Germinal center (tissue), 1 donor: ENCODE data around the gene SOX15.

ENCODE experiments used
- DNase-seq: peaks from one replicate; pipeline ENCODE4 v3.0.0; 2012; ENCODE audit warnings: mixed read lengths, low spot score

The SOX15 gene

DNA sequence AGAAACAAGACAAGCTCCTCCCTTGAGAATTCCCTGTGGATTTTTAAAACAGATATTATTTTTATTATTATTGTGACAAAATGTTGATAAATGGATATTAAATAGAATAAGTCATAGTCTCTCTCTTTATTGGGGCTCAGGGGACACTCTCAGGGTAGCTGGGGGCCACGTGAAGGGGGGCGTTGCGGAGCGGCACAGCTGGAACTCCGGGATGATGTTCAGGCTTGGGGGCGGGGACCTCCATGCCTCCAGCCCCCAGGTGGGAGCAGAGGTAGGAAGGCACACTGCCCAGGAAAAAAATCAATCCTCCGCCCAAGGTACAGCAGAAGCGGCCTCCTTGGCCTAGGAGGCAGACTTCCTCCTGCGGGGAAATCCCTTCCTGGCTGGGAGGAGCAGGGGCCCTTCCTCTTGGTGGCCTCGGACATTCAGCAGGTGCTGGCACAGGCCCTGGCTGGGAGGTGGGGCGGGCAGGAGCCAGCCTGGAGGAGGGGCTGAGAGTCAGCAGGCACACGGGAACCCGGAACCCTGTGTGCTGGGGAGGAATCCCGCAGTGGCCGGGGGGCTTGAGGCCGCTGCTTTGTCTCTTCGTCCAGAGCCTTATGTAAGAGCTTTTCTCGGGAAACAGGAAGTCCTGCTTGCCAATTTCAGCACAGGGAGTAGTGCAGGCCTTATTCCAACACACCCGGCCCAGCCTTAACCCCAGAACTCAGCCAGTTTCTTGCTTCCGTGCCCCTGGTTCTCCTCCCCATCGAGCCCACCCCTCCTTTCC lies 31.9 kb downstream of the SOX15 start:
- peak; percentile 48 for DNase-seq

GRCh38 chr17:7557147-7557764 lies 32.6 kb downstream of the SOX15 start:
- no peak for DNase-seq

DNA sequence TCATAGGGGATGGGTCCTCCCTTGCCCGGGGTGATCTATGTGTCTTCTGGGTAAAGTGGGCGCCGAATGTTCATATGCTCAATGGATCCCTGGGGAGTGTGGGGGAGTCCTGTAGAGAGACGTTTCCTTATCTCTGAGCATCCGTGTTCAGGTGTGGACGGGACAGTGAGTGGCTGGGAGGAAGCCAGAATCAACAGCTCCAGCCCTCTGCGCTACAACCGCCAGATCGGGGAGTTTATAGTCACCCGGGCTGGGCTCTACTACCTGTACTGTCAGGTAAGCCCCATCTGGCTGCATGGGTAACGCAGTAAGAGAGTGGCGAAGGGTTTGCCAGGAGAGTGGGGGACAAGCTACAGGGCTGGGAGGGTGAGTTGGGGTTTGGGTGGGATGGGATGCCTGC lies 33.3 kb downstream of the SOX15 start:
- no peak for DNase-seq

DNA sequence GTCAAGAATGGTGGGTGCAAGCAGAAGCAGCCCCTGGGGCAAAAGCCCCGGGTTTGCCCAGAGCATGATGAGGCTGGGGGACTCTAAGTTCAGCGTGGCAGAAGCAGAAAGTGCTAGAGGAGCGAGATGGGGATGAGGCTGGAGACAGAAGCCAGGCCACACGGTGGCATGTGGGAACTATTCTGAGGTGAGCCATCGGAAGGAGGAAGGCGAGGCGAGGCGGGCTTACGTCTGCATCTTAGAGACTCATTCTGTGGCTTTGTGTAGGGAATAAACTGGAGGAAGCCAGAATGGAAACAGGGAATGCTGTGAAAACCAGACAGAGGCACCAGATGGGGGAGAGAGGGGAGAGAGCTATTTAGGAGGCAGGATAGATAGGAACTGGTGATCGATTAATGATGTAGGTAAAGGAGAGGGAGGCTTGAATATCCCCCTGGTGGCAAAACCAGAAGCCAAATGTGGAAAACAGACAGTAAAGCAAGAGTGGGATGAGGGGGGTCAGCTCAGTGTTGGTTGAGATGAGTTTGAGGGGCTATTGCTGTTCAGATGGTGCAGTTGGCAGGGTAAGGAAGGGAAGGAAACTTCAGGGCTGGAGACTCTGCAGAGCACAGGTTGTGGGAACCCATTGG lies 34.5 kb downstream of the SOX15 start:
- no peak for DNase-seq

DNA sequence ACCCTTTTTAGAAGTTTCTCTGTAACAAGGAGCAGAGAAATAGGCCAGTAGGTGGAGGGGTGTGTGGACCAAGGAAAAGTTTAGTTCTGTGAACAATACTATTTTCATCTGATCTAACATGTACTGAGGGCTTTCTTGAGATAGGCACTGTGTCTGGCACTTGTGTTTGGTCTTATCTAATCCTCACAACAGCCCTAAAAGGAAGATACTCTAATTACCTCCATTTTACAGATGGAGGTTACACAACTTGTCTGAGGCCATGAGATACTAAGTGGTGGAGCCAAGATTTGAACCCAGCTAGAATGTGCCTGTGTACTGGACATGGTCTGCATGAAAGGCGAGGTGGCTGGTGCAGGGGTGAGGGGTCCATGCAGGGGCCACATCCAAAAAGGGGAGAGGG lies 36.5 kb downstream of the SOX15 start:
- DNase-seq = no peak

- DNase-seq = peak; percentile 39
These were observed 37.3 kb downstream of the SOX15 start for GRCh38 chr17:7552621-7553051.

DNA sequence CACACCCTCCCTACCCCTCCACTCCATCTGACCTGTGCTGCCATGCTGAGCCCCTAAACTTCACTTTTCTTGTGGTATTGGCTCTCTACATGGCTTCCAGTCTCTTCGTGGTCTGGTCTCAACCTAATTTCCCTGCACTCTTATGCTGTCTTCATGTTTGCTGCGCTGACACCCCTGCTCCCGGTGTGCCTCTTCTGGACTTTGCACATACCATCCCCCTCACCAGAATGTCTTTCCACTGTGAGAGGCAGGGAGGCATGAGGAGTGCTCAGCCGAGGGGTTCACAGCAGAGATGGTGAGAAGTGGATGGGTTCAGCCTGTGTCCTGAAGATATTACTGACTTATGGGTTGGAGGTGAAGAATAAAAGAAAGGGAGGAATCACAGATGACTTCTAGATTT lies 38.5 kb downstream of the SOX15 start:
- no peak for DNase-seq

- no peak for DNase-seq
These were observed 39.5 kb downstream of the SOX15 start for GRCh38 chr17:7550344-7550743.

- peak; percentile 30 for DNase-seq
These were observed 40.4 kb downstream of the SOX15 start for GRCh38 chr17:7549401-7550055.

GRCh38 chr17:7548585-7549400 lies 41.1 kb downstream of the SOX15 start, which contains the start of gene TNFSF12:
TNFSF12 (plus strand) TSS chr17:7549058; CDS start chr17:7549154, 96 bp downstream.
- peak; percentile 47 for DNase-seq

DNA sequence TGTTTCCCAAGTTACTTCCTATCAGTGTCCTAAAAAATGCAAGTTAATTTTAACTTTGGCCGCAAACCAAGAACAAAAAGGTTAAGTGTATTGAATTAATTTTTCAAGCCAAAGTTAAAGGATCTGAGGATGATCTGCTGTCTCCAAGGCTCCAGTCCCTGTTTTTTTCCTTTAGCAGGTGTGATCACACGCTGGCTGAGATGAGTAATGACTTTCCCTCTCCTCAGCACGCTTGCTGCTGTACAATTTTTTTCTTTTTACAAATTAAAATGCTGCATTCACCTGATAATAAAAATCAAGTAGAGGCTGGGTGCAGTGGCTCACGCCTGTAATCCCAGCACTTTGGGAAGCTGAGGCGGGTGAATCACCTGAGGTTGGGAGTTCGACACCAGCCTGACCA lies 45.0 kb downstream of the SOX15 start:
- DNase-seq = no peak

- no peak for DNase-seq
These were observed 48.7 kb downstream of the SOX15 start for GRCh38 chr17:7541074-7541621.

DNA sequence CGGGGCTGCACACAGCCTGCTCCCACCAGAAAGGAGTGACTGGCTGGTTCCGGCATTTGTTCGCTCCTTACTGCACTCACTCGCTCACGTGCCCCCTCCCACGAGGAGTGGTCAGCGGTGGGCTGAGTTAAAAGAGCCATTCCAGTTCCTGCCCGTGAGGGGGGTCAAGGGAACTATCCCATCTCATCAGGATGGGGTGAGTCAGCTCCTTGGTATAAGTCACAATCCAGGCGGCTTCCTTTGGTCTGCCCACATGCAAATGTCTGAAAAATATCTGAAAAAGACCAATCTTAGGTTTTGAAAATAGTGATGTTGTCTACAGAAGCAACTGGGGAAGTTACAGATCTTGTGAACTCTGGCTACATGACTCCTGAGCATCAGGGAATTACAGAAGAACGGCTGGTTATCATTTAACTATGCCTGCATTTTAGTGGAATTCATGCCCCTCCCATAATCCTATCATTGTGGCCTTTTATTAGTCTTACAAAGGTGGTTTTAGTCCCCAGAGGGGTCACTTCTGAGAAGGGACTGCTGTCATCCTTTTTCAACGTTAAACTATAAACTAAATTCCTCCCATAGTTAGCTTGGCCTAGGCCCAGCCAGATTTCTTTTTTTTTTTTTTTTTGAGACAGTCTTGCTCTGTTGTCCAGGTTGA lies 50.9 kb downstream of the SOX15 start:
- no peak for DNase-seq
